Right ventricle myocardium inferior (tissue), 1 donor: ENCODE measurements around the gene THOC1. TPM values are rescaled to one million over a fixed set of nuclear protein-coding genes. Genes with fewer than 3 reads are reported as not detected.
"Not testable (repeated sequence)": the region's sequence is repeated elsewhere in the genome, so short reads cannot be mapped to it uniquely, and the experiment has no call there.

ENCODE experiments used
- ATAC-seq: fragments of 200-7000 bp; cut with Tn5 transposase; one replicate; pipeline ENCODE4 v1.9.1; 2020; ENCODE audit warnings: mild to moderate bottlenecking, moderate library complexity
- DNase-seq: peaks from one replicate; pipeline ENCODE4 v3.0.0; 2021; ENCODE audit errors: missing footprints
- intact Hi-C: fragments of 100-400 bp; cut with DNase I; formaldehyde crosslinking; loops from one replicate; pipeline ENCODE4 v1.11.0; 2022
- long read RNA-seq: library from polyadenylated mRNA; unstranded; transcript quantifications from one replicate; pipeline ENCODE4 v2.0.0, GENCODE V29; 2021
- total RNA-seq: library from RNA; stranded (reverse); fragmentation: NEBNext Ultra II Directional; extraction: Animal tissue kit (Norgen Biotek cat#: 25700); gene quantifications from one replicate; pipeline ENCODE4 v1.2.1, GENCODE V29; 2021
- donor health status: DM: no; HTN: yes; CAD: no; lungs with severe emphysema.

THOC1 gene, protein sequence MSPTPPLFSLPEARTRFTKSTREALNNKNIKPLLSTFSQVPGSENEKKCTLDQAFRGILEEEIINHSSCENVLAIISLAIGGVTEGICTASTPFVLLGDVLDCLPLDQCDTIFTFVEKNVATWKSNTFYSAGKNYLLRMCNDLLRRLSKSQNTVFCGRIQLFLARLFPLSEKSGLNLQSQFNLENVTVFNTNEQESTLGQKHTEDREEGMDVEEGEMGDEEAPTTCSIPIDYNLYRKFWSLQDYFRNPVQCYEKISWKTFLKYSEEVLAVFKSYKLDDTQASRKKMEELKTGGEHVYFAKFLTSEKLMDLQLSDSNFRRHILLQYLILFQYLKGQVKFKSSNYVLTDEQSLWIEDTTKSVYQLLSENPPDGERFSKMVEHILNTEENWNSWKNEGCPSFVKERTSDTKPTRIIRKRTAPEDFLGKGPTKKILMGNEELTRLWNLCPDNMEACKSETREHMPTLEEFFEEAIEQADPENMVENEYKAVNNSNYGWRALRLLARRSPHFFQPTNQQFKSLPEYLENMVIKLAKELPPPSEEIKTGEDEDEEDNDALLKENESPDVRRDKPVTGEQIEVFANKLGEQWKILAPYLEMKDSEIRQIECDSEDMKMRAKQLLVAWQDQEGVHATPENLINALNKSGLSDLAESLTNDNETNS
- total RNA-seq, result 12.7 TPM
- long read RNA-seq, result 0 reads

DNA sequence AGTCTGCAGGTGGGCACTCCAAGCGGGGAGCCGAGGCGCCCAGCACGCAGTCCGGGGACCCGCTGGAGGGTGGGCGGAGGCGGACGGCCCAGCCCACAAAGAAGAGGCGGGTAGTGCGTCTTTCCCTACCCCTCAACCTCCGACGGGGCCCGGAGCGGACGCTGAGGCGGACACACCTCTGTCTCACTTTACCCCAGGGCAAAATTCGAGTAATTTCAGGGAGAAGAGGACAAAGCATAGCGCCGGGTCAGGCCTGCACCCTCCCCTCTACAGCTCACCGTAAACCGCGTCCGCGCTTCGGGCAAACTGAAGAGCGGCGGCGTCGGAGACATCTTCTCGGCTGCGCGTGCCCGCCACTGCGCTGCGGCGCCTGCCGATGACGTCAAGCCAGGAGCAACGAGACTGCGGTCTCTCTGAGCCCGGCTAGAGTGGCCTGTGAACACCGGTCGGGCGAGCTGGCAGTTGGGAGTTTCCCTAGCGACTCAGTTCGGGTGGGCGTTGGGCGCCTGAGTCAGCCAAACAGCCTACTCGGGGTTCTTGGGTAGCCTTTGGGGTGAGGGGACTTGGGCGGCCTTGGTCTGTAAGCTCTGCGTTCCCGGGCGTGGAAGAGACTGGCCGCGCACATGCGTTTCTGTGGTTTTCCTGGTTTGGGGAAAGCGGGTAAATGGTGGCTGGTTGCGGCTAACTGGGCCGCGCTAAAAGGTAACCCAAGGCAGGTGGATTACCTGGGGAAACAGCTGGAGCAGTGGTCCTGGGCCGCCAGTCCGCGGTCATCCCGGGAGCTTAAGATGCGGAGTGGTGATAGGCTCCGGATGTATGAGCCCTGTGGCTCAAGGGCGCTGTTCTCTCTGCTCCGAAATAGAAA is at the start of gene THOC1:
Gene THOC1 (minus strand): TSS at position 360 of the 865 bp plus-strand sequence. CDS start 28 bp downstream, at position 332.
- intact Hi-C loops, result loop anchor here (5.0 to 10.0 kb wide), 2 partner anchors 57 to 111 kb away; partner anchors contain the start of gene USP14
- ATAC-seq (peak; percentile 98), DNase-seq (peak; percentile 97)

DNA sequence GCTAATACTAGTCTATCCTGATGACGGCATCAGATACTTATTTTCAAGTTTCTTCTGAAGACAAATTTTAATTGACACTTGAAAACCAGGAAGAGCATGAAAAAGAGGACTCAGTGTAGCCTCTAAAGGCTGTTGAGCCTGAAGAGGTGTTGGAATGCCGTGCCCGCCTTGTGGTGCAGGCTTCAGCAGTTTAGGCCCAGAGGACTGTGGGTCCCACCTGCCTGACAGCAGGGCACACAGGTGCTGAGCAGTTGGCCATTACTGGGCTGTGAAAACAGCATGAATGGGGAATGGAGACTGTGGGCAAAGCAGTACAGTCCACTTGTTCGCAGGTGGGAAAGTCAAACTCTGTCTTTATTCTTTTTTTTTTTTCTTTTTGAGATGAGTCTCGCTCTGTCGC is 49.8 kb upstream of the THOC1 start:
- intact Hi-C loops, result no loop called here
- no peak for ATAC-seq
- no peak for DNase-seq

DNA sequence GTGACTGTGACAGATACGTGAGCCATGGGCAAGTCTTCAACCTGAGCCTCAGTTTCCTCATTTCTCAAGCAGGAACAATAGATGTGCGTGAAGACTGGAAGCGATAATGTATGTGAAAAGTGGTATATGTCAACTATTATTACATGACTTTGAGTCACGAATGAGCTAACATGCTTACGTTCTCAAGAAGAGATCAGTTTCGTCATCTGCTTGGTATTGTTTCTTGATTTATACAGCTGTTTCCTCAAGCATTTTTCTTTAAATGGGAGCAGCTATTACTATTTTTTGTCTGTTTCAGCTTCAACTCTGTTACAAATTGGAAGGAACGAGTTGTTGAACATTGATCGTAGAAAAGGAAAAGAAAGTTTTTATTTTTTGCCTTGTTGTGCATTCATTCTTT is 48.5 kb upstream of the THOC1 start:
- intact Hi-C loops, result no loop called here
- ATAC-seq (no peak), DNase-seq (no peak)

DNA sequence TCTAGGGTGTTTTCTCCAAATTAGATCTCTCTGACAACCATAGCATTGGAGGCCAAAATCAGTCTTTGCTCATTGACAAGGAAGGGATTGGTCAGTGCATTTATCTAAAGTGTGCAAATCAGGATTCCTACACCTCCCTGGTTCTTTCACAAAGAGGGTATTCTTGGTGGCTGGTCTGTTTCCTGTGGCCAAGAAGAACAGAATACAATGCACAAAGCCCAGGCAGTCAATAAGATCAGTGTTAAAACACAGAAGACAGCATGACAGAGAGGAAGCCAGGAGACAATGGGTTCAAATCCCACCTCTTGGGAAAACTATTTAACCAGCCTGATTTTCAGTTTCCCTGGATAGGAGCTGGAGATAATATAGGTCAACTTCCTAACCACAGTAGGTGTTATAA is 46.1 kb upstream of the THOC1 start:
- intact Hi-C loops, result no loop called here
- ATAC-seq (no peak), DNase-seq (no peak)

DNA sequence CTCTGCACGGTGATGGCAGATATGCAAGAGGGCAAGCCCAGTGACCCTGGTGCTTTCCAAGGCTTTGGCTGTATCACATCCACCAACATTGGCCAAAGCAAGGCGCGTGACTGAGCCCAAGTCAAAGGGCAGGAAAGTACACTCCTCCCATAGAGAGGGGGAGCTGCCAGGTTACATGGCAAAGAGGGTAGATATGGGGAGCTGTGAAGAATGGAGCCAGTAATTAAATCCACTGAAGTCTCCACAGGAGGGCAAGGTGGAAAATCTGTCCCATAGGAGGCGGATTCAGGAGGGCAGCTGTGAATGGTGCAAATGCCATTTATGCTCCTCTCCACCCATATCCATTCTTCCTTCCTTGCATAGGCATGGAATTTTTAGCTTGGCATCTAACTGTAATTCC is 44.6 kb upstream of the THOC1 start:
- intact Hi-C loops, result no loop called here
- ATAC-seq (peak; percentile 23), DNase-seq (no peak)

DNA sequence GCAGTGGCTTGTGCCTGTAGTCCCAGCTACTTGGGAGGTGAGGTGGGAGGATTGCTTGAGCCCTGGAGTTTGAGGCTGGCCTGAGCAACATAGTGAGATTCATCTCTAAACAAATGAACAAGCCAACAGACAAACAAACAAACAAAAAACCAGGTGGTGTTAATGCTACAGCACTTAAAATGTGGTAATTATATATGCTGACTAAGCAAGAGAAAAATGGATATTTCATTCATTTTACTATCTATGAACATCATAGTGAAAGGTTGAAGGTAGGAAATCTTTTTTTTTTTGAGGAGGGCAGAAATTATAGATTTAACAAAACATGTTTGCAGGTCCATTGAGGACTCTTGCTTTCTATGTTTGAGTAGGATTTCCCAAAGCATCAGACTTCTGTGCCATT is 42.2 kb upstream of the THOC1 start:
- ATAC-seq, result no peak
- intact Hi-C loops, result no loop called here
- DNase-seq, result no peak

DNA sequence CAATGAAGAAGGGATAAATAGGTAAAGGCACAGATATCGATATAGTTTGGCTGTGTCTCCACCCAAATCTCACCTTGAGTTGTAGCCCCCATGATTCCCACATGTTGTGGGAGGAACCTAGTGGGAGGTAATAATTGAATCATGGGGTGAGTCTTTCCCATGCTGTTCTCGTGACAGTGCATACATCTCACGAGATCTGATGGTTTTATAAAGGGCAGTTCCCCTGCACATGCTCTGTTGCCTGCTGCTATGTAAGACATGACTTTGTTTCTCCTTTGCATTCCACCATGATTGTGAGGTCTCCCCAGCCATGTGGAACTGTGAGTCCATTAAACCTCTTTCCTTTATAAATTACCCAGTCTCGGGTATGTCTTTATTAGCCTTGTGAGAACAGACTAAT is 40.2 kb upstream of the THOC1 start:
- intact Hi-C loops, ATAC-seq, DNase-seq: not testable (repeated sequence)

DNA sequence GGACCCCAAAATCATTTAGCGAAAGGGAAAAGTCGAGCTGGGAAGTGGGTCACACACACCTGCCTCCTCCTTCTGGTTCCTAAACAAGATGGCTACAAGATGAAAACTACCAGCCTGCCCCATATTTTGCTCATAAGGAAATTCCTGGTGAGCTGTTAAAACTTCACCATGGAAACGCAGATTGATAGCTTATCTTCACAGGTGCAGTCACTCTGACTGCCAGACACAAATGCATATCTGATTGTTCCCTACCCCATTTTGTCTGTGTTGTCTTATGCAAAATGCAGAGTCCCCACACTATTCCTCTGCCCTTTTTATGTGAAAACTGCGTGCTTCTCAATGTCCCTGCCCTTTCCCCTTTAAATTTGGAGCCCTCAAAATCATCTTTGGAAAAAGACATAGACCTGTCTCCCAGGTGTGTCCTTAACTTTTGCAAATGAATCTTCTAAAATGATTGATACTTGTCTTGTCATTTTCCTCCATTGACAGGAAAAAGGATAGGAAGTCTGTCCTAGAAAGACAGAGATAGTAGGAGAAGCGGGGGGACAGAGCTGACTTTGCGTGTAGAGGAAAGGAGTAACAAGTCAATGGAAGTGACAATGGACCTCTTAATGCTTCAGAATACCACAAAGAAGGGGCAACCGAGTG is 38.9 kb upstream of the THOC1 start:
- intact Hi-C loops, result no loop called here
- ATAC-seq (no peak), DNase-seq (no peak)

DNA sequence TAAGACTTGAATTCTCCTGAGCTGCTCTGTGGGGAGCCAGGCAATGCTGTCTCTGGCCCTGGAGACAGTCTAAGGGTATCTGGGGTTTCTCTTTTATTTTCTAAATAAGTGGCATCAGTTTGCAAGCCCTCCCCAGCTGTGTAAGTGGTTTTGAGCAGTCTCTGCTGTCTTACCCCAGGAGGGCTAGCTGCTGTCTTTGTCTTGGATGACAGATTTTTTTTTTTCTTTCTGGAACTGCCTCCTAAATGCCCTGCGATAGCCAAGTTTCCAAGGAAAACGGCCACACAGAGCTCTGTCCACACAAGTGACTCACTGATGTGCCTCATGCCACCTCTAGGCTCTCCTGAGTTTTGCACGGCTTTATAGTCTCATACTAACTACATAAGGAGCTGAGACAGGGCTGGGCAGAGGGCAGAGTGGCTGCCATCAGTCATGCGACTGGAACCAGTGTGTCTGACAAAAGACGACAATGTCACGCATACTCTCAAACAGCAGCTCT is 37.2 kb upstream of the THOC1 start:
- ATAC-seq (no peak), DNase-seq (no peak)
- intact Hi-C loops, result no loop called here

DNA sequence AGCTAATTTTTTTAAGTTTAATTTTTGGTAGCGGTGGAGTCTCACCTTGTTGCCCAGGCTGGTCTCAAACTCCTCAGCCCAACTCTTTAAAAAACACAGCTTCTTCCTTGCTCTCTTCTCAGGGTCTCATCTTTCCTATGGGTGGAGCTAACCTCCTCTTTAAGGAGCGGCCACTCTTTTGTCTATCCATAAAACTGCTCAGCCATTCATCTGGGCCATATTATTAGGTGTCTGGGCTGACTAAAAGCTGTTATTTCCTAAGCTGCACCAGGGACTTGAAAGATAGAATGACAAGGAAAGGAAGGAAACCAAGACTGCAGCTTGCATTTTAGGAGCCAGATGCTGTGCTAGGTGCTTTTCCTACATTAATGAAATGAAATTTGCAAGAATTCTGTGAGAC is 35.8 kb upstream of the THOC1 start:
- no peak for ATAC-seq
- no peak for DNase-seq
- intact Hi-C loops, result no loop called here

DNA sequence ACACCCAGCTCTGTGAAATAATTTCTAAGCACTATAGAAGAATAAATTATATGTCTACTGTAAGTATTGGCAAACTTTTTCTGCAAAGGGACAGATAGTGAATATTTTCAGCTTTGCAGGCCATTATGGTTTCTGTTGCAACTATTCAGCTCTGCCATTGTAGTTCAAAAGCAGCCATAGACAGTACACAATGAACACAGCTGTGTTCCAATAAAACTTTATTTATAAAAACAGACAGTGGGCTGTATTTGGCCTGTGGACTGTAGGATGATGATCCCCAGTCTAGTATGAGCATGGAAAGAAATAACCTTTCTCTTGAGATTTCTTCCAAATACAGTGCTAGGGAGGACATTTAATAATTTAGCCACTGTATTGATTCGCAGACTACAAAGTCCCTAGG is 35.2 kb upstream of the THOC1 start:
- DNase-seq (no peak), ATAC-seq (no peak)
- intact Hi-C loops, result no loop called here

DNA sequence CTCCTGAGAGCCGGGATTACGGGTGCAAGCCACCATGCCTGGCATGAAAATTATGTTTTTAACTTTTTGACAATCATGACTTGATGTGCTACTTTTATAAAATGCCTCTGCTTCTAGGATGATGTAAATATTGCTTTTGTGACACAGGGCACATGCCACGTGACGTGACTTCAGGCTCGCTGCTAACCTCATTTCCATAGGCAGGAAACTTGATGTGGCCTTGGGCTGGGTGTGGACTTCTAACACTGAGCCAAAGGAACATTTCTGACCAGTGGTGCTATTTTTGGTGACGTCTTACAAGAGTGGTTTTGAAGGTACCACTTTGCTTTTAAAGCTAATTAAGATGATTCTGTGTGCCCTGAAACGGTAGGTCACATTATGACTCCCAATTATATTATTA is 34.2 kb upstream of the THOC1 start:
- intact Hi-C loops, result no loop called here
- no peak for DNase-seq
- no peak for ATAC-seq

DNA sequence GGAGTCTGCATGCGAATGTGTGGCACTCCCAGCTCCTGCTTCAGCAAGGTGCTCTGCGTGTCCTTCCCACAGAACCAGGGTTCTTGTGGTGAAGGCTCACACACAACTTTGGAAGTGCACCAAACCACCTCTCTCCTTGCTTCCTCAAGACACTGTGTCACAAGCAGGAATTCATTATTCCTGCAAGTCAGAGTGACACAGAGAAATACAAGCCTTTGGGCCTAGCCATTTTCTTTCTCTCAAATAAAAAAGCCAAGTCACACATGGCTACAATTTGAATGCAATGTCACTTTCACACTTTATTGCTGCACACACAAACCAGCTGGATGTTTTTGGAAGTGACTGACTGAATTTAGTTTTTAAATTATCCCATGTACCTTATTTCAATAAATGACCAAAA is 30.1 kb upstream of the THOC1 start:
- intact Hi-C loops, result no loop called here
- ATAC-seq (no peak), DNase-seq (no peak)

DNA sequence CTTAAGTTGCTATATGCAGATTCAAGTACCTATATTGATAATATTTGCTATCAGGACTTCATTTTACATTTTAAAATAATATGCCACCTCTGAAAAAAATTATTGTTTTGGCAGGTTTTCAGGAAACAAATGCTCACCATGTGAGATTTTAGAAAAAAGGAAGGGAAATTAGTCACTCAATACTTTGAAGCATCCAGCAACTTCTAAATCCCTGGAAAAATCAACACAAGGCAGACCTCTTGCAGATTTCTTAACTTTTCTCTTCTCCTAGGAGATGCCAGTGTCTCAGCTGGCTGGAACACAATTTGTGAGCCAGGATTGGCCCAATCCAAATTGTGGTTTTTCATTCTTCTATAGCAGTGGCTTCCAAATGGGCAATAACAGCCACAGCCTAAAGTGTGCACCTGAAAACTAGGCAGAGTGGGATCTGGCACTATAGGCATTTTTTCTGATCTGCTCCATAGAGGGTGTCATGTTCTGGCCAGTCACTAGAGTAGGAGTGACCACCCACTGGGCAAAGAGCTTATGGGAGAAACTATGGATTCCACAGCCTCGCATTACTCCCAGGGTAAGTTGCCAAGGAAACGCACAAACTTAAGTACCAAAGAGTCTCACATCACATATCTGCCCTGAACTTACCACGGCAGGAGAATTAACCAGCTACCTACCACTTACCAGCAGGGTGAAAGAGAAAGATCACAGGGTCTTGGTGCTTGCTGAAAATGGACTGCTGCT is 28.1 kb upstream of the THOC1 start:
- DNase-seq (no peak), ATAC-seq (no peak)
- intact Hi-C loops, result no loop called here

DNA sequence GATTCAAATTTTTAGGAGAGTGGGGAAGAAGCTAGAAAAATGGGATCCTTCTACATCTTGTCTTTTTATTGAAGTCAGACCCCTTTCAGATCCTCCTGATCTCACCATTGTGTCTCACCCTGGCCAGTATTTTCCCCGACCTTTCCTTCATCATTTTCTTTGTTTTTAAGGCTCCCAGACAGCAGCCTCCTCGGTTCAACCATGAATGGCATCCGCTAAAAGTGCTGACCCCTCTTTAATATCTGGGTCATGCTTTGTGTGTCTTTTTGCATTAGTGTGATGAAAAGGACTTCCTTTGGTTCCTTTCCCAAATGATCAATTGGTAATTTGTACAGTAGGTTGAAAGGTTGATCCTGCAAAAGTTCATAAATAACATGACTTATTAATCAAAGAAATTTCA is 26.7 kb upstream of the THOC1 start:
- intact Hi-C loops, result no loop called here
- ATAC-seq, result no peak
- DNase-seq, result no peak

DNA sequence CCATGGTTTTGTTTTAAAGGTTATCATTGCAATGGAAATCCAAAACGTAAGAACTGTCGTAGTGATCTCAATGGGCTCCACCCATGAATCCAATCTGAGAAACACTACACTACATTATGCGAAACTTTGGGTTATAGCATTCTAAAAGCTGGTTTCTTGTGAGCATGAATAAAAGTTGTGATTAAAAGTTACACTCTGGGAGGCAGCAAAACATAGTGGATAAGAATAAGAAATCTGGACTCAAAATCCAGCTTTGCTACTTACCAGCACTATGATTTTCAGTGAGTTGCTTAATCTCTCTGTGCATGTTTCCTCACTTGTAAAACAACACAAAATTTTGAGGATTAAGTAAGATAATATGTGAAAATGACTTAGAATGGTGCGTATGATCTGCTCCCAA is 25.7 kb upstream of the THOC1 start:
- intact Hi-C loops, result no loop called here
- ATAC-seq (peak; percentile 42), DNase-seq (no peak)

DNA sequence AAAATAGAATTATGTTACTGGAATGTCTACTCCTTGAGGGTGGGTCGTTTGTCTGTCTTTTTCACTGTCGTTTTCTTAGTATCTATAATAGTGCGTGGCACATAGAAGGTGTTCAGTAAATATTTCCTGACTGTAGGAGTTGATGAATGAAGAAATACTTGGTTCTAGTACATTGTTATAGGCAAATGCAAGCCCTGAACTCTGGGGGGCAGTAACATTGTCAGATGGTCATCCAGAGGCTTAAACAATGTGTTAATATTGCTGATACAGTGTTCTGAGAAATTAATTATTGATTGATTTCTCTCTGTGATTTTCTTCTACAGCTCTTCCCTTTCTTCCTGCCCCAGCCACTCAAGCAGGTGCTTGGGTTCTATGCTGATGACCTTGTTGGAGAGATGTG is 24.4 kb upstream of the THOC1 start:
- DNase-seq (no peak), ATAC-seq (no peak)
- intact Hi-C loops, result no loop called here

DNA sequence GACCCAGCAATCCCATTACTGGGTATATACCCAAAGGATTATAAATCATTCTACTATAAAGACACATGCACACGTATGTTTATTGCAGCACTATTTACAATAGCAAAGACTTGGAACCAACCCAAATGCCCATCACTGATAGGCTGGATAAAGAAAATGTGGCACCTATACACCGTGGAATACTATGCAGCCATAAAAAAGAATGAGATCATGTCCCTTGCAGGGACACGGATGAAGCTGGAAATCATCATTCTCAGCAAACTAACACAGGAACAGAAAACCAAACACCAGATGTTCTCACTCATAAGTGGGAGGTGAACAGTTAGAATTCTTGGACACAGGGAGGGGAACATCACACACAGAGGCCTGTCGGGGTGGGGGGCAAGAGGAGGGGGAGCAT is 22.1 kb upstream of the THOC1 start:
- DNase-seq, ATAC-seq: not testable (repeated sequence)

More for the DNA sequence above, 22.1 kb upstream of the THOC1 start:
- intact Hi-C loops, result loop anchor here (10.0 kb wide), 1 partner anchor 165 kb away; no protein-coding TSS in a partner anchor
